Prostate gland (tissue), 2 donors: ENCODE results near the gene CLASP1.

Experiments used
- POLR2A ChIP-seq: fragments of 450-650 bp; IDR thresholded peaks from one replicate; pipeline ENCODE4 v1.6.1; 2016; ENCODE audit warnings: antibody characterized with exemption, mild to moderate bottlenecking
- TF ChIP-seq, protein P1 (sequence below), 4 experiments: fragments of 200-600 bp in 2 of 4; fragments of 450-650 bp in 2 of 4; sonication (generic) in 2 of 4; IDR thresholded peaks; 1 replicate in 3 of 4; 2 replicates in 1 of 4; pipeline ENCODE4 v1.5.1; 2016 to 2019; ENCODE audit warnings: antibody characterized with exemption in 4 of 4, mild to moderate bottlenecking in 2 of 4, moderate library complexity in 2 of 4

DNA sequence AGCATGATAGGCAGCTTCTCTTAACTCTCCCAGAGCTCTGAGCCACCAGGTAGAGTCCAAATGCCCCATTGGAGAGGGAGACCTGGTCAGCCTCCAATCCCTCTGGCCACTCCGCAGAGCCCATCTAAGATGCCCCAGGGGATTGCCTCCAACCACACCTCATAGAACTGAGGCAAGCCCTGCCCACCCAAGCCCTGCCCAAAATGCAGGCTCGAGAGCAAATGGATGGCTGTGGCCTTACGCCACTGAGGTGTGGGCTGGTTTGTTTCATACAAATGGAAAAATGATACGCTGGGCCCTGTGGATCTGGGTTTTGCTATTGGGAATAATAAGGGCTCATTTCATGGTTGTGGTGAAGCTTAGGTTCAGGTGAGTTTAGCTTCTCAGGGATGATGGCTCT is 361.3 kb downstream of the CLASP1 start:
- no peak for TF ChIP-seq POLR2A
- TF ChIP-seq, protein P1, sequence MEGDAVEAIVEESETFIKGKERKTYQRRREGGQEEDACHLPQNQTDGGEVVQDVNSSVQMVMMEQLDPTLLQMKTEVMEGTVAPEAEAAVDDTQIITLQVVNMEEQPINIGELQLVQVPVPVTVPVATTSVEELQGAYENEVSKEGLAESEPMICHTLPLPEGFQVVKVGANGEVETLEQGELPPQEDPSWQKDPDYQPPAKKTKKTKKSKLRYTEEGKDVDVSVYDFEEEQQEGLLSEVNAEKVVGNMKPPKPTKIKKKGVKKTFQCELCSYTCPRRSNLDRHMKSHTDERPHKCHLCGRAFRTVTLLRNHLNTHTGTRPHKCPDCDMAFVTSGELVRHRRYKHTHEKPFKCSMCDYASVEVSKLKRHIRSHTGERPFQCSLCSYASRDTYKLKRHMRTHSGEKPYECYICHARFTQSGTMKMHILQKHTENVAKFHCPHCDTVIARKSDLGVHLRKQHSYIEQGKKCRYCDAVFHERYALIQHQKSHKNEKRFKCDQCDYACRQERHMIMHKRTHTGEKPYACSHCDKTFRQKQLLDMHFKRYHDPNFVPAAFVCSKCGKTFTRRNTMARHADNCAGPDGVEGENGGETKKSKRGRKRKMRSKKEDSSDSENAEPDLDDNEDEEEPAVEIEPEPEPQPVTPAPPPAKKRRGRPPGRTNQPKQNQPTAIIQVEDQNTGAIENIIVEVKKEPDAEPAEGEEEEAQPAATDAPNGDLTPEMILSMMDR (IDR thresholded peaks at IDR 0.05): no peak
